Panc1 (cell line): ENCODE results near the gene RHPN2. TPM values are rescaled to one million over a fixed set of nuclear protein-coding genes. Genes with fewer than 3 reads are reported as not detected.

Experiments
- ATAC-seq: fragments of 200-7000 bp; cut with Tn5 transposase; 2 replicates; pipeline ENCODE4 v1.9.1; 2020; ENCODE audit warnings: mild to moderate bottlenecking, moderate library complexity
- BruUV-seq: library from RNA; stranded (reverse); fragments of 400-500 nt; replicated peaks from 2 replicates; lab custom pipeline; 2021; lab: Mats Ljungman, UMichigan
- CTCF ChIA-PET: fragments of 300-600 bp; sonication (Branson Sonifier 250); formaldehyde crosslinking; loops from one replicate; lab custom pipeline; 2022; ENCODE audit warnings: antibody characterized with exemption; lab: Charles Lee
- POLR2A ChIA-PET: fragments of 300-600 bp; sonication (Branson Sonifier 250); formaldehyde crosslinking; loops from one replicate; lab custom pipeline; 2022; ENCODE audit warnings: antibody characterized with exemption; lab: Charles Lee
- DNase-seq: peaks from one replicate; pipeline ENCODE4 v3.0.0-alpha.2; 2010; ENCODE audit warnings: low read depth, low spot score
- H3K27ac ChIP-seq: 2 replicates; pipeline ENCODE4 v1.5.1; 2011; ENCODE audit warnings: mild to moderate bottlenecking, low read length, inconsistent platforms
- H3K27me3 ChIP-seq: fragments of 200-500 bp; sonication (Bioruptor generic); 2 replicates; pipeline ENCODE4 v1.6.0; 2014; ENCODE audit warnings: low read length, inconsistent platforms; ENCODE audit not compliant: control insufficient read depth, insufficient read depth
- H3K36me3 ChIP-seq: fragments of 200-500 bp; sonication (Bioruptor generic); 2 replicates; pipeline ENCODE4 v1.5.1; 2014; ENCODE audit warnings: inconsistent platforms, mild to moderate bottlenecking, low read length, moderate library complexity; ENCODE audit not compliant: control insufficient read depth, insufficient read depth
- H3K4me1 ChIP-seq: 2 replicates; pipeline ENCODE4 v1.5.1; 2011; ENCODE audit warnings: inconsistent platforms, mild to moderate bottlenecking, low read length, moderate library complexity; ENCODE audit not compliant: control insufficient read depth, insufficient read depth
- H3K4me3 ChIP-seq, 2 experiments: 2 replicates each; pipeline ENCODE4 v1.5.1; 2011 to 2012; ENCODE audit warnings: low read depth in 2 of 2, low read length in 2 of 2, mild to moderate bottlenecking in 2 of 2, inconsistent platforms in 1 of 2, moderate library complexity in 1 of 2
- H3K9me3 ChIP-seq: fragments of 200-500 bp; sonication (Bioruptor generic); 2 replicates; pipeline ENCODE4 v1.5.1; 2014; ENCODE audit warnings: low read depth, mild to moderate bottlenecking, inconsistent platforms, low read length, moderate library complexity; ENCODE audit not compliant: control insufficient read depth, insufficient read depth
- CTCF ChIP-seq: fragments of 450-650 bp; IDR thresholded peaks from 2 replicates; pipeline ENCODE4 v1.5.1; 2017; ENCODE audit warnings: mild to moderate bottlenecking
- POLR2AphosphoS5 ChIP-seq: IDR thresholded peaks from 2 replicates; pipeline ENCODE4 v1.6.1; 2012; ENCODE audit warnings: mild to moderate bottlenecking, low read depth, low read length, moderate library complexity
- REST ChIP-seq, 2 experiments: IDR thresholded peaks; 2 replicates each; pipeline ENCODE4 v1.6.1; 2011 to 2012; ENCODE audit warnings: low read depth in 2 of 2, control low read depth in 1 of 2, low read length in 1 of 2, mild to moderate bottlenecking in 1 of 2, moderate library complexity in 1 of 2; ENCODE audit not compliant: insufficient read depth in 1 of 2
- SIN3A ChIP-seq: IDR thresholded peaks from 2 replicates; pipeline ENCODE4 v1.6.1; 2012; ENCODE audit warnings: low read depth, mild to moderate bottlenecking, low read length, moderate library complexity, borderline replicate concordance; ENCODE audit not compliant: insufficient read depth
- TCF7L2 ChIP-seq: IDR thresholded peaks from 2 replicates; pipeline ENCODE4 v1.6.1; 2011; ENCODE audit warnings: mild to moderate bottlenecking, low read depth, low read length, inconsistent platforms
- in situ Hi-C: cut with HindIII; loops from 2 replicates; pipeline ENCODE4 v1.10.0; 2016; ENCODE audit warnings: low sequenced_read_pairs, low pct_unique_long_range_greater_than_20kb
- intact Hi-C: fragments of 100-400 bp; cut with micrococcal nuclease; formaldehyde crosslinking; loops from one replicate; pipeline ENCODE4 v1.10.0; 2022; ENCODE audit not compliant: unreplicated experiment
- total RNA-seq: library from RNA; stranded (reverse); gene quantifications from one replicate; pipeline ENCODE4 v1.2.1, GENCODE V29; 2021; ENCODE audit not compliant: unreplicated experiment

The RHPN2 gene
- total RNA-seq, 1 experiment from 2014 or later: 227 TPM

GRCh38 chr19:32930567-32930966 is 134.1 kb downstream of the RHPN2 start:
- Histone ChIP-seq H3K9me3 (no peaks in the 10 kb centered on the region; the same call in 1 of the 2 replicates), H3K4me1 (no peaks in the 10 kb centered on the region), H3K4me3 (no peak overlapping the region), H3K27me3 (no peaks in the 10 kb centered on the region), H3K36me3 (no peaks in the 10 kb centered on the region), H3K27ac (no peak overlapping the region)
- TSS peak; percentile 40 for BruUV-seq
- DNase-seq: no peak
- intact Hi-C loops: no loop called here
- in situ Hi-C loops: no loop called here
- TF ChIP-seq REST (IDR thresholded peaks at IDR 0.05; ENCODE audit: insufficient read depth in 1 of 2, low read depth in 2 of 2, low read length in 1 of 2) (no peak), TCF7L2 (no peak), SIN3A (no peak), CTCF (no peak), POLR2AphosphoS5 (no peak)
- ATAC-seq: no peak
- CTCF ChIA-PET: no interaction called here
- POLR2A ChIA-PET: interaction anchor here (0.5 to 0.9 kb wide), 2 partner anchors 17 to 44 kb away, joined by 3 to 4 read pairs; no protein-coding TSS in a partner anchor

- no TSS peak for BruUV-seq
- H3K4me1 ChIP-seq: no peaks in the 10 kb centered on the region
- H3K27me3 ChIP-seq: no peaks in the 10 kb centered on the region
- no peaks in the 10 kb centered on the region for H3K36me3 ChIP-seq
- no peak overlapping the region for H3K27ac ChIP-seq
- TF ChIP-seq SIN3A (no peak), REST (IDR thresholded peaks at IDR 0.05; ENCODE audit: insufficient read depth in 1 of 2, low read depth in 2 of 2, low read length in 1 of 2) (no peak)
- H3K4me3 ChIP-seq: no peak overlapping the region
- POLR2A ChIA-PET: no interaction called here
- CTCF ChIA-PET: no interaction called here
- ATAC-seq (peak; percentile 78), DNase-seq (peak; percentile 47)
- intact Hi-C loops: no loop called here
- no peaks in the 10 kb centered on the region; the same call in 1 of the 2 replicates for H3K9me3 ChIP-seq
- in situ Hi-C loops: no loop called here
These were observed 135.9 kb downstream of the RHPN2 start for GRCh38 chr19:32928806-32929205.

Other genes starting within 250 kb of the RHPN2 start
- gene SLC7A9, start 195.1 kb downstream of the RHPN2 start, total RNA-seq: 0.28 TPM
- 39.9 TPM for gene CEP89, start 92.9 kb downstream of the RHPN2 start, total RNA-seq
- 16.0 TPM for gene FAAP24, start 92.6 kb downstream of the RHPN2 start, total RNA-seq
- gene GPATCH1, start 16.3 kb upstream of the RHPN2 start, total RNA-seq: 34.7 TPM
- gene WDR88, start 67.2 kb upstream of the RHPN2 start, total RNA-seq: 0.31 TPM
- gene LRP3, start 129.4 kb upstream of the RHPN2 start, total RNA-seq: 28.6 TPM
- 1.1 TPM for gene SLC7A10, start 161.0 kb upstream of the RHPN2 start, total RNA-seq
- gene CEBPA, start 237.6 kb upstream of the RHPN2 start, total RNA-seq: 1.6 TPM